Breast epithelium (tissue), 3 donors: ENCODE measurements around the gene FBXO7.
"Not testable (repeated sequence)": the region's sequence is repeated elsewhere in the genome, so short reads cannot be mapped to it uniquely, and the experiment has no call there.

ENCODE experiments used
- CTCF ChIP-seq, 3 donors: fragments of 450-650 bp; IDR thresholded peaks; one replicate each; pipeline ENCODE4 v1.5.1; 2016 to 2017; ENCODE audit warnings: antibody characterized with exemption in 3 of 3, mild to moderate bottlenecking in 3 of 3, moderate library complexity in 3 of 3
- POLR2A ChIP-seq: fragments of 450-650 bp; IDR thresholded peaks from one replicate; pipeline ENCODE4 v1.6.1; 2016; ENCODE audit warnings: antibody characterized with exemption, mild to moderate bottlenecking, moderate library complexity
- POLR2AphosphoS5 ChIP-seq, 3 donors: sonication (generic); formaldehyde crosslinking; IDR thresholded peaks; one replicate each; pipeline ENCODE4 v1.6.1; 2017; ENCODE audit warnings: antibody characterized with exemption in 3 of 3

GRCh38 chr22:32478552-32478951 lies 3.9 kb downstream of the FBXO7 start:
- not testable (repeated sequence) for TF ChIP-seq CTCF (IDR thresholded peaks at IDR 0.05); POLR2AphosphoS5 (IDR thresholded peaks at IDR 0.05); POLR2A
